SK-N-SH treated with all-trans-retinoic acid at 6 μM for 48 hours (cell line): ENCODE measurements around the gene SFI1.
A peak's percentile ranks its signal among the peaks of the same experiment; 100 is the strongest.

ENCODE experiments used
- ESRRG ChIP-seq: fragments of 250-450 bp; sonication (Bioruptor Pico); IDR thresholded peaks from 2 replicates; pipeline ENCODE4 v1.6.1; 2021; ENCODE audit warnings: mild to moderate bottlenecking
- GLIS3 ChIP-seq: fragments of 250-450 bp; sonication (Bioruptor Pico); IDR thresholded peaks from 2 replicates; pipeline ENCODE4 v1.5.0; 2020; ENCODE audit warnings: mild to moderate bottlenecking, moderate library complexity
- ISL1 ChIP-seq: fragments of 250-450 bp; sonication (Bioruptor Pico); IDR thresholded peaks from 2 replicates; pipeline ENCODE4 v2.1.2; 2022; ENCODE audit warnings: mild to moderate bottlenecking, moderate library complexity
- OSR1 ChIP-seq: fragments of 250-450 bp; sonication (Bioruptor Pico); IDR thresholded peaks from 2 replicates; pipeline ENCODE4 v1.8.0; 2022; ENCODE audit warnings: moderate library complexity, mild to moderate bottlenecking, inconsistent platforms
- PPARA ChIP-seq: fragments of 250-450 bp; sonication (Bioruptor Pico); IDR thresholded peaks from 2 replicates; pipeline ENCODE4 v1.5.0; 2020; ENCODE audit warnings: mild to moderate bottlenecking, borderline replicate concordance
- RARB ChIP-seq: fragments of 250-450 bp; sonication (Bioruptor Pico); IDR thresholded peaks from 2 replicates; pipeline ENCODE4 v1.8.0; 2021; ENCODE audit warnings: mild to moderate bottlenecking, moderate library complexity
- SNAI2 ChIP-seq: fragments of 250-450 bp; sonication (Bioruptor Pico); IDR thresholded peaks from 2 replicates; pipeline ENCODE4 v1.5.0; 2020; ENCODE audit warnings: mild to moderate bottlenecking, moderate library complexity
- TOX ChIP-seq: fragments of 250-450 bp; sonication (Bioruptor Pico); IDR thresholded peaks from 2 replicates; pipeline ENCODE4 v1.8.0; 2021; ENCODE audit warnings: mild to moderate bottlenecking, moderate library complexity, borderline replicate concordance
- ZFP3 ChIP-seq: fragments of 250-450 bp; sonication (Bioruptor Pico); IDR thresholded peaks from 2 replicates; pipeline ENCODE4 v1.5.0; 2020; ENCODE audit warnings: mild to moderate bottlenecking, moderate library complexity
- ZFP30 ChIP-seq: fragments of 450-650 bp; formaldehyde crosslinking; IDR thresholded peaks from 2 replicates; pipeline ENCODE4 v1.5.0; 2022; ENCODE audit warnings: mild to moderate bottlenecking, moderate library complexity
- ZNF70 ChIP-seq: fragments of 450-650 bp; formaldehyde crosslinking; IDR thresholded peaks from 2 replicates; pipeline ENCODE4 v1.5.0; 2020; ENCODE audit warnings: mild to moderate bottlenecking, moderate library complexity
- TF ChIP-seq, protein P1 (sequence below): fragments of 250-450 bp; sonication (Bioruptor Pico); IDR thresholded peaks from 2 replicates; pipeline ENCODE4 v1.8.0; 2021; ENCODE audit warnings: low read depth, mild to moderate bottlenecking, moderate library complexity, borderline replicate concordance
- TF ChIP-seq, protein P2 (sequence below): fragments of 250-450 bp; sonication (Bioruptor Pico); IDR thresholded peaks from 2 replicates; pipeline ENCODE4 v1.5.1; 2020; ENCODE audit warnings: low read depth, mild to moderate bottlenecking, moderate library complexity
- TF ChIP-seq, protein P3 (sequence below): fragments of 250-450 bp; sonication (Bioruptor Pico); IDR thresholded peaks from 2 replicates; pipeline ENCODE4 v1.8.0; 2020; ENCODE audit warnings: mild to moderate bottlenecking, moderate library complexity, borderline replicate concordance

DNA sequence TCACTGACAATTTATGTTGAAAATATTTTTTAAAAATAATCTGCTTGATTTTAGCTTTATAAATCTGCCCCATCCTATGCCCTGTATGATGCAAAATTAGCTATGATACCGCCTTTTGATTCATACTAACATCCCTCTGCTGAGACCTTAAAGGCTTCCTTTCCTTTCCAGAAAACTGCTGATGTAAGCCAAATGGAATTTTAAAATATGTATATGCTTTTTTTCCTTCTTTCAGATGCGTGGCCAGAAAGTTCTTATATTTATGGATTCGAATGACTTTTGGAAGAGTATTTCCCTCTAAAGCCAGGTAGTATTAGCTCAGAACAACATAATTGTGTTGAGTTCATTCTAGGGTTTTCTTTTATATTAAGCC, 34.5 kb downstream of the SFI1 start:
- TF ChIP-seq PPARA (CRISPR knock-in tag) (no peak), ZFP30 (CRISPR knock-in tag) (no peak), TOX (no peak), GLIS3 (CRISPR knock-in tag) (no peak), ISL1 (CRISPR knock-in tag) (peak; percentile 51), ZFP3 (CRISPR knock-in tag) (no peak), OSR1 (CRISPR knock-in tag) (no peak), RARB (no peak), ESRRG (no peak), SNAI2 (CRISPR knock-in tag) (no peak), ZNF70 (no peak)
- TF ChIP-seq, protein P1, sequence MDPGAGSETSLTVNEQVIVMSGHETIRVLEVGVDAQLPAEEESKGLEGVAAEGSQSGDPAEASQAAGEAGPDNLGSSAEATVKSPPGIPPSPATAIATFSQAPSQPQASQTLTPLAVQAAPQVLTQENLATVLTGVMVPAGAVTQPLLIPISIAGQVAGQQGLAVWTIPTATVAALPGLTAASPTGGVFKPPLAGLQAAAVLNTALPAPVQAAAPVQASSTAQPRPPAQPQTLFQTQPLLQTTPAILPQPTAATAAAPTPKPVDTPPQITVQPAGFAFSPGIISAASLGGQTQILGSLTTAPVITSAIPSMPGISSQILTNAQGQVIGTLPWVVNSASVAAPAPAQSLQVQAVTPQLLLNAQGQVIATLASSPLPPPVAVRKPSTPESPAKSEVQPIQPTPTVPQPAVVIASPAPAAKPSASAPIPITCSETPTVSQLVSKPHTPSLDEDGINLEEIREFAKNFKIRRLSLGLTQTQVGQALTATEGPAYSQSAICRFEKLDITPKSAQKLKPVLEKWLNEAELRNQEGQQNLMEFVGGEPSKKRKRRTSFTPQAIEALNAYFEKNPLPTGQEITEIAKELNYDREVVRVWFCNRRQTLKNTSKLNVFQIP = no peak
- TF ChIP-seq, protein P2, sequence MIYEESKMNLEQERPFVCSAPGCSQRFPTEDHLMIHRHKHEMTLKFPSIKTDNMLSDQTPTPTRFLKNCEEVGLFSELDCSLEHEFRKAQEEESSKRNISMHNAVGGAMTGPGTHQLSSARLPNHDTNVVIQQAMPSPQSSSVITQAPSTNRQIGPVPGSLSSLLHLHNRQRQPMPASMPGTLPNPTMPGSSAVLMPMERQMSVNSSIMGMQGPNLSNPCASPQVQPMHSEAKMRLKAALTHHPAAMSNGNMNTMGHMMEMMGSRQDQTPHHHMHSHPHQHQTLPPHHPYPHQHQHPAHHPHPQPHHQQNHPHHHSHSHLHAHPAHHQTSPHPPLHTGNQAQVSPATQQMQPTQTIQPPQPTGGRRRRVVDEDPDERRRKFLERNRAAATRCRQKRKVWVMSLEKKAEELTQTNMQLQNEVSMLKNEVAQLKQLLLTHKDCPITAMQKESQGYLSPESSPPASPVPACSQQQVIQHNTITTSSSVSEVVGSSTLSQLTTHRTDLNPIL (CRISPR knock-in tag) = no peak
- TF ChIP-seq, protein P3, sequence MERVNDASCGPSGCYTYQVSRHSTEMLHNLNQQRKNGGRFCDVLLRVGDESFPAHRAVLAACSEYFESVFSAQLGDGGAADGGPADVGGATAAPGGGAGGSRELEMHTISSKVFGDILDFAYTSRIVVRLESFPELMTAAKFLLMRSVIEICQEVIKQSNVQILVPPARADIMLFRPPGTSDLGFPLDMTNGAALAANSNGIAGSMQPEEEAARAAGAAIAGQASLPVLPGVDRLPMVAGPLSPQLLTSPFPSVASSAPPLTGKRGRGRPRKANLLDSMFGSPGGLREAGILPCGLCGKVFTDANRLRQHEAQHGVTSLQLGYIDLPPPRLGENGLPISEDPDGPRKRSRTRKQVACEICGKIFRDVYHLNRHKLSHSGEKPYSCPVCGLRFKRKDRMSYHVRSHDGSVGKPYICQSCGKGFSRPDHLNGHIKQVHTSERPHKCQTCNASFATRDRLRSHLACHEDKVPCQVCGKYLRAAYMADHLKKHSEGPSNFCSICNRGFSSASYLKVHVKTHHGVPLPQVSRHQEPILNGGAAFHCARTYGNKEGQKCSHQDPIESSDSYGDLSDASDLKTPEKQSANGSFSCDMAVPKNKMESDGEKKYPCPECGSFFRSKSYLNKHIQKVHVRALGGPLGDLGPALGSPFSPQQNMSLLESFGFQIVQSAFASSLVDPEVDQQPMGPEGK = no peak
